Mucosa of rectum (tissue), 2 donors: ENCODE results near the gene EPHB2.

Experiments used
- H3K27ac ChIP-seq, 2 donors: one replicate each; pipeline ENCODE4 v1.7.0; 2013; ENCODE audit warnings: inconsistent platforms in 2 of 2, low read depth in 2 of 2, low read length in 2 of 2
- H3K27me3 ChIP-seq, 2 donors: one replicate each; pipeline ENCODE4 v1.7.0; 2013; ENCODE audit warnings: low read length in 2 of 2; ENCODE audit not compliant: control insufficient read depth in 2 of 2, insufficient read depth in 2 of 2
- H3K36me3 ChIP-seq, 2 donors: one replicate each; pipeline ENCODE4 v1.7.0; 2013; ENCODE audit warnings: low read length in 2 of 2; ENCODE audit not compliant: control insufficient read depth in 2 of 2, insufficient read depth in 2 of 2
- H3K4me1 ChIP-seq, 2 donors: one replicate each; pipeline ENCODE4 v1.7.0; 2013; ENCODE audit warnings: low read length in 2 of 2, mild to moderate bottlenecking in 1 of 2; ENCODE audit not compliant: control insufficient read depth in 2 of 2, insufficient read depth in 2 of 2
- H3K4me3 ChIP-seq, 2 donors: one replicate each; pipeline ENCODE4 v1.7.0; 2013; ENCODE audit warnings: low read length in 2 of 2
- H3K9ac ChIP-seq, 2 donors: one replicate each; pipeline ENCODE4 v1.7.0; 2013; ENCODE audit warnings: low read length in 2 of 2, low read depth in 1 of 2, mild to moderate bottlenecking in 1 of 2
- H3K9me3 ChIP-seq, 2 donors: one replicate each; pipeline ENCODE4 v1.7.0; 2013; ENCODE audit warnings: low read length in 2 of 2; ENCODE audit not compliant: control insufficient read depth in 2 of 2
- donor health status: healthy.
- donor health status: Normal muscosa, but diverticular disease.

Gene EPHB2

DNA sequence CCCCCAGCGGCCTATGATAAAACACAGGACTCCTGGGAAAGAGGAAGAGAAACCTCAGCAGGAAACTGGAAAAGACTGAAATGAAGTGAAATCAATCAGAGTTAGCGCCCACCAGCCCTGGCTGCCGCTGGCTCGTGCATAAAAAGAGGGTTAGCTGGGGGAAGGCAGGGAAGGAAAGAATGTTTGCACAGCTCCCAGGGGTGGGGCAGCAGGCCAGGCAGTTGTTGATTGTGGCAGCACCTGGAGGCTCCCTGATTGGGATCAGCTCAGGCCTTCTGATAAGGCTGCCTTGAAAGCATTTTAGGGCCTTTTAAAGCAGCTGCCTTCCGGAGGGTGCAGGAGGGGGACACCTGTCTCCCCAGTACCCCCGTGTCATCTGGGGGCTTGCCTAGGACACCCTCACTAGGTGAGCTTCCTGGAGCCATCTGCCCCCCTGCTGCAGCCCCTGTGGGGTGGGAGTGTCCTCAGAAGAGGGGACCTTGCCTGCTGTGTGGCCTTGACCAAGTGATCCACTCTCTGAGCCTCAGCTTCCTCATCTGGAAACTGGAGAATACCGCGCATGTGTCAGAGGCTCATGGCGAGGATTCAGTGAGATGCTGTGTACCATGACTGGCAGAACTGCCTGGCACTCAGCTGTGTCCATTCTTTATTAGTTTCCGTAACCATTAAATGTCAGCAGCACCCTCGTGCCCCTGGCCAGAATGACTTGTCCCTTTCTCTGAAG lies 6.6 kb downstream of the EPHB2 start:
- H3K4me1 ChIP-seq = peaks cover 39 to 48% of the 10 kb centered on the region in 2 donors
- peak overlapping the region in 1 of 2 donors; percentile 38 for H3K4me3 ChIP-seq
- peak overlapping the region; percentile 86 to 90 for H3K27ac ChIP-seq
- peak overlapping the region in 1 of 2 donors; percentile 44 for H3K9ac ChIP-seq
- no peaks in the 10 kb centered on the region for H3K9me3 ChIP-seq
- peaks cover 0 to 1% of the 10 kb centered on the region in 2 donors for H3K27me3 ChIP-seq
- peaks cover 0 to 3% of the 10 kb centered on the region in 2 donors for H3K36me3 ChIP-seq

- H3K27ac ChIP-seq = no peak overlapping the region
- no peaks in the 10 kb centered on the region for H3K9me3 ChIP-seq
- H3K4me3 ChIP-seq = no peak overlapping the region
- no peaks in the 10 kb centered on the region for H3K36me3 ChIP-seq
- no peak overlapping the region for H3K9ac ChIP-seq
- H3K27me3 ChIP-seq = peaks cover 0 to 3% of the 10 kb centered on the region in 2 donors
- peaks cover 19 to 22% of the 10 kb centered on the region in 2 donors for H3K4me1 ChIP-seq
These were observed 10.7 kb downstream of the EPHB2 start for GRCh38 chr1:22721122-22721873.

DNA sequence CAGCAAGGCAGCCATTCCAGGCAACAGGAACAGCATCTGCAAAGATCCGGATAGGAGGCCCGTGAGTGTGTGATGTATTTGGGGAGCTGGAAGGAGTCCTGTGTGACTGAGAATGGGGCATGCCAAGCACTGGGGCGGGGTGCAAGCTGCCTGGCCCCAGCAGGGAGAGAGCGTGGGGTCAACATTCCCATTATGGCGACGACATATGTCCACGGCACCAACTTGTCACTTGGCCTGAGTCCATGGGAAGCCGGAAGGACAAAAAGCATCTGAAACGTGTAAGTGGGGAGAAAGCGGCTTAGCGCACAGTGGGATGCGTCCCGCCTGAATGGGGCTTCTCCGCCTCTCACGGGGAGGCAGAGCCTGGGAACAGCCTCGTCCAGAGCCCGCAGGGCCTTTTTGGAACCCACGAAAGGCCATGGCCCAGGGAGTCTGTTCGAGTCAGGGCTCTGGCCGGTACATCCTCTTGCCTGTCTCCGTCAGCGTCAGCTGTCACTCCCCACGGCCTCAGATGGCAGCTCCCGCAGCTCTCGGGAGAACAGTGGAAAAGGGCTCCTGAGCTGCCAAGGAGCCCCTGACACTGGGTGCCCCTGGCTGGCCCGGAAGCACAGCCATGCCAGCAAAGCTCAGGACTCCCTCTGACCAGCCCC lies 12.4 kb downstream of the EPHB2 start:
- no peaks in the 10 kb centered on the region for H3K36me3 ChIP-seq
- H3K27me3 ChIP-seq = peaks cover 0 to 3% of the 10 kb centered on the region in 2 donors
- no peak overlapping the region for H3K9ac ChIP-seq
- no peaks in the 10 kb centered on the region for H3K9me3 ChIP-seq
- no peak overlapping the region for H3K27ac ChIP-seq
- peaks cover 4 to 5% of the 10 kb centered on the region in 2 donors for H3K4me1 ChIP-seq
- no peak overlapping the region for H3K4me3 ChIP-seq

- Histone ChIP-seq H3K4me3 (no peak overlapping the region), H3K4me1 (peaks cover 0 to 2% of the 10 kb centered on the region in 2 donors), H3K27ac (no peak overlapping the region), H3K9me3 (no peaks in the 10 kb centered on the region), H3K27me3 (peaks cover 0 to 3% of the 10 kb centered on the region in 2 donors), H3K36me3 (no peaks in the 10 kb centered on the region), H3K9ac (no peak overlapping the region)
These were observed 17.2 kb downstream of the EPHB2 start for GRCh38 chr1:22727873-22728272.

DNA sequence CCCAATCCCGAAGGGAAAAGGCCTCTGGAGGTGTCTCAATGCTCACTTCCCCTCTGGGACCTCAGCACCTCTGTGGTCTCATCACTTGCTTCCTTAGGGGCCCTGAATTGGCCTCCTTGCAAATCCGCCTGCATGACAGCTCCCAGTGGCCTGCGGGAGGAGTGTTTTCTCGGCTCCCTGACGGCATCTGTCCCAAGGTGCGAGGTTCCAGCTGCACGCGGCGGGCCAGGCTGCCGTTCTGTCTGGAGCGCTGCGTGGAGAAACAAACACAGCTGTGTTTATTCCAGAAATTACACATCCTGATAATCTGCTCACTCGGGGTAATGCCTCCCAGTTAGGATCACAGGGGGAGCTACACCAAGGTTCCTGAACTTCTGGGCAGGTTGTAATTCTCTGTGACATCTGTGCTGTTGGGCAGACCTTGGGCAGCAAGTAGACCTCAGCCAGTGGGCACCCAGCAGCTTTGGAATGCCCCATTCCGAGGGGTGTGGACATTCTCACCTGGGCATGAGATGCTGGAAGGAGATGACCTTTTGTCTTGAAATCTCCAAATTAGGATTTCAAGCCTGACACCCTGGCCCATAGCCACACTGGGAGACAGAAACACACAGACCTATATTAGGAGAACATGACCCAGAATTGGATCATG lies 18.2 kb downstream of the EPHB2 start:
- no peak overlapping the region for H3K4me3 ChIP-seq
- no peaks in the 10 kb centered on the region for H3K36me3 ChIP-seq
- H3K27ac ChIP-seq = no peak overlapping the region
- H3K9me3 ChIP-seq = no peaks in the 10 kb centered on the region
- H3K4me1 ChIP-seq = peaks cover 0 to 2% of the 10 kb centered on the region in 2 donors
- H3K9ac ChIP-seq = no peak overlapping the region
- peaks cover 0 to 3% of the 10 kb centered on the region in 2 donors for H3K27me3 ChIP-seq

DNA sequence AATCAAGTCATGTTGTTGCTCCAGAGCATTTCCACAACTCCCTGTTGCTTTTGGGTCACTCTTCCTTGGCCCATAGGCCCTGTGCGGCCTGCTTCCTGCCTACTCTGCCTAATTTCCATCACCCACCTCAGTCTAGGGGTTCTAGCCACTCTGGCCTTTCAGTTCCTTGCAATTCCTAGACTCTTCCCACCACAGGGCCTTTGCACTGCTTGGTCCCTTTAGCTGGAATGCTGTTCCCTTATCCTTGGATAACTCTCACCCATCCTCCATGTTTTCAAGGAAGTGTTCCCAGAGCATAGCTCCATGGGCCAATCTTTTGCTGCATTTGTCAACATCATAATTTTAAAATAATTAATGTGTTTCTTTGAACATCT lies 18.7 kb downstream of the EPHB2 start:
- peaks cover 0 to 1% of the 10 kb centered on the region in 2 donors for H3K27me3 ChIP-seq
- H3K9me3 ChIP-seq = no peaks in the 10 kb centered on the region
- no peaks in the 10 kb centered on the region for H3K36me3 ChIP-seq
- H3K9ac ChIP-seq = no peak overlapping the region
- no peak overlapping the region for H3K4me3 ChIP-seq
- H3K4me1 ChIP-seq = peaks cover 0 to 2% of the 10 kb centered on the region in 2 donors
- H3K27ac ChIP-seq = no peak overlapping the region

- Histone ChIP-seq H3K27me3 (no peaks in the 10 kb centered on the region), H3K36me3 (no peaks in the 10 kb centered on the region), H3K9ac (no peak overlapping the region), H3K4me3 (no peak overlapping the region), H3K27ac (no peak overlapping the region), H3K9me3 (no peaks in the 10 kb centered on the region), H3K4me1 (peaks cover 0 to 2% of the 10 kb centered on the region in 2 donors)
These were observed 19.3 kb downstream of the EPHB2 start for GRCh38 chr1:22729912-22730311.

DNA sequence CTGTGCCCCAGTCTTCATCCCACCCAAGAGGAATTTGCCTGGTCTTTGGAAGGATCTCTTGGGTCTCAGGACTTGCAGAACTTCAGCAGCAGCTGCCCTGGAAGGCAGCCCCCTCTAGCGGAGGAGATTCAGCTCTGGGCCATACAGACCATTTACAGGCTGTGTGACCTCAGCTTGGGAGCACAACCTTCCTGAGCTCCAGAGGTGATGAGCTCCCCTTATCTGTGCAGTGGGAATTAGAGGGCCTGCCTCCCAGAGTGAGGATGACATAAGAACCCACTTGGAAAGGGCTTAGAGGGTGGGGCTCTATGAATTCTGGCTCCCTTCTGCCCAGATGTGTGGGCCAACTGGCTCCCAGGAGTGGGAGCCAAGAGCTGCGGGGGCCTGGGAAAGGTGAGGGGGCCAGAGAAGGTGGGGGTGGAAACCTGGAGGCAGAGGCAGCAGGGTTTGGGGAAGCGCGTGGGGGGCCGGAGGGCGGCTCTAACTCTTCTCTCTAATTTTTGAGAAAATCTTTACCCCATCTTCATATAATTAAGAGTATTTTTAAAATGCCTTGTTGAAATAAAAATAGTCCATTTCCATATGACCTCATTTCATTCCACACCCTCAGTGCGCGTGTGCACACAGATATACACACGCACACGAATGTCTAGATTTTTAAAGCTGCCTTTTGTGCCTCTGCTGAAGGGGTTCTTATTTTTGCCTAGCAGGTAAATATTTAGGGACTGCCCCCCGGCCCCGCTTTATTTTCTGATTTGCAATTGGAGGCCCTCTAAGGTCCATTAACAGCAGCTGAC lies 21.5 kb downstream of the EPHB2 start:
- Histone ChIP-seq H3K27ac (no peak overlapping the region), H3K9ac (no peak overlapping the region), H3K9me3 (no peaks in the 10 kb centered on the region), H3K4me1 (peaks cover 0 to 2% of the 10 kb centered on the region in 2 donors), H3K27me3 (no peaks in the 10 kb centered on the region), H3K36me3 (no peaks in the 10 kb centered on the region), H3K4me3 (no peak overlapping the region)

GRCh38 chr1:22733643-22734042 lies 23.0 kb downstream of the EPHB2 start:
- H3K9me3 ChIP-seq = no peaks in the 10 kb centered on the region
- H3K4me3 ChIP-seq = no peak overlapping the region
- no peak overlapping the region for H3K9ac ChIP-seq
- no peak overlapping the region for H3K27ac ChIP-seq
- no peaks in the 10 kb centered on the region for H3K36me3 ChIP-seq
- H3K4me1 ChIP-seq = peaks cover 0 to 5% of the 10 kb centered on the region in 2 donors
- H3K27me3 ChIP-seq = no peaks in the 10 kb centered on the region
